Measurements from ENCODE around the gene BCL11A.

GRCh38 chr2:60479226-60480088, 74.0 kb downstream of the BCL11A start:
- no peak for TF ChIP-seq EZH2 (IDR thresholded peaks at IDR 0.05; ENCODE audit: insufficient read depth, low read length)
- TF ChIP-seq, protein P1, sequence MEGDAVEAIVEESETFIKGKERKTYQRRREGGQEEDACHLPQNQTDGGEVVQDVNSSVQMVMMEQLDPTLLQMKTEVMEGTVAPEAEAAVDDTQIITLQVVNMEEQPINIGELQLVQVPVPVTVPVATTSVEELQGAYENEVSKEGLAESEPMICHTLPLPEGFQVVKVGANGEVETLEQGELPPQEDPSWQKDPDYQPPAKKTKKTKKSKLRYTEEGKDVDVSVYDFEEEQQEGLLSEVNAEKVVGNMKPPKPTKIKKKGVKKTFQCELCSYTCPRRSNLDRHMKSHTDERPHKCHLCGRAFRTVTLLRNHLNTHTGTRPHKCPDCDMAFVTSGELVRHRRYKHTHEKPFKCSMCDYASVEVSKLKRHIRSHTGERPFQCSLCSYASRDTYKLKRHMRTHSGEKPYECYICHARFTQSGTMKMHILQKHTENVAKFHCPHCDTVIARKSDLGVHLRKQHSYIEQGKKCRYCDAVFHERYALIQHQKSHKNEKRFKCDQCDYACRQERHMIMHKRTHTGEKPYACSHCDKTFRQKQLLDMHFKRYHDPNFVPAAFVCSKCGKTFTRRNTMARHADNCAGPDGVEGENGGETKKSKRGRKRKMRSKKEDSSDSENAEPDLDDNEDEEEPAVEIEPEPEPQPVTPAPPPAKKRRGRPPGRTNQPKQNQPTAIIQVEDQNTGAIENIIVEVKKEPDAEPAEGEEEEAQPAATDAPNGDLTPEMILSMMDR (IDR thresholded peaks at IDR 0.05; ENCODE audit: insufficient read depth, low read depth, low read length), result no peak
